ENCODE measurements around the gene ATP2C2.
"Not testable (repeated sequence)": the region's sequence is repeated elsewhere in the genome, so short reads cannot be mapped to it uniquely, and the experiment has no call there.

The ATP2C2 gene

DNA sequence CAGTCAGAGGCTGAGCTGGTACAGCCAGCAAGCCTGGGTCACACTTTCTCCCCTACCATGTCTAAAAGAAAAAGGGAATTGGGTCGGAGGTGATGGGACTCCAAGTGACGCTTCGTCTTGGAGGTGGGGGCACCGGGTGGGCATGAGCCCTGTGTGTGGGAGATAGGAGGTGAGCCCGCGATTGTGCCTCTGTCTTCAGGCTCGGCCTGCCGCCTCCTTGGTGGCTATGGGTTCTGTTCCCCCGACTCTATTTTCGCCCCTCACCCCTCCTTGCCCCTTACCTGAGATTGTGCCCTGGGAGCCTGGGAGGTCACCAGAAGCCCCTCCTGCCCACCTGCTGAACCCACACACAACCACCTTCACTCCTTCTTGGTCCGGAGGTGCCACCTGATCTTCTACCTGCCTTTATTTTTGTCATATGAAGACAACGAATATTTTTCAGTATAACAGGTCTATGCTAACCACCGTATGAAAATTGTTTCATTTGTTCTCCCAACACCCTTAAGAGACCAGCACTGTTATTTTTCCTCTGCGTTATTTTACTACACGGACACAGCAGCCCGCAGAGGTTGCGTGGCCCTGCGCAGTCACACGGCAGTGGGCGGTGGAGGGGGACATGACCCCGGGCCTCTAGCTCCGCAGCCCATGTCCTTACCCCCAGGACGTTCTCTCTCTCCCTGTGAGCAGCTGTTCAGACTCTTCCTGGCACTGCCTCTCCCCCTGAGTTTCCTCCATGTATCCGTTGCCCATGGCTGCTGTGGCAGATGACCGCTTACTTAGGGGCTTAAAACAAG is 49.9 kb downstream of the ATP2C2 start:
- no peak overlapping the region for H3K4me2 ChIP-seq
- peaks cover 32% of the 10 kb centered on the region for H3K27me3 ChIP-seq (ENCODE audit: insufficient read depth, low read depth)
- no peaks in the 10 kb centered on the region for H3K36me3 ChIP-seq (ENCODE audit: insufficient read depth)
- no peak overlapping the region for H3K4me3 ChIP-seq (IDR thresholded peaks at IDR 0.05; ENCODE audit: insufficient read depth, low read depth, low read length)
- no peak overlapping the region for H2AFZ ChIP-seq (ENCODE audit: low read depth)
- no peaks in the 10 kb centered on the region for H3K4me1 ChIP-seq (ENCODE audit: low read depth, poor library complexity, severe bottlenecking)
- H3K9ac ChIP-seq = no peak overlapping the region
- no peaks in the 10 kb centered on the region for H3K79me2 ChIP-seq (ENCODE audit: insufficient read depth, low read depth)
- no peak overlapping the region for H3K27ac ChIP-seq
- TF ChIP-seq, protein P1, sequence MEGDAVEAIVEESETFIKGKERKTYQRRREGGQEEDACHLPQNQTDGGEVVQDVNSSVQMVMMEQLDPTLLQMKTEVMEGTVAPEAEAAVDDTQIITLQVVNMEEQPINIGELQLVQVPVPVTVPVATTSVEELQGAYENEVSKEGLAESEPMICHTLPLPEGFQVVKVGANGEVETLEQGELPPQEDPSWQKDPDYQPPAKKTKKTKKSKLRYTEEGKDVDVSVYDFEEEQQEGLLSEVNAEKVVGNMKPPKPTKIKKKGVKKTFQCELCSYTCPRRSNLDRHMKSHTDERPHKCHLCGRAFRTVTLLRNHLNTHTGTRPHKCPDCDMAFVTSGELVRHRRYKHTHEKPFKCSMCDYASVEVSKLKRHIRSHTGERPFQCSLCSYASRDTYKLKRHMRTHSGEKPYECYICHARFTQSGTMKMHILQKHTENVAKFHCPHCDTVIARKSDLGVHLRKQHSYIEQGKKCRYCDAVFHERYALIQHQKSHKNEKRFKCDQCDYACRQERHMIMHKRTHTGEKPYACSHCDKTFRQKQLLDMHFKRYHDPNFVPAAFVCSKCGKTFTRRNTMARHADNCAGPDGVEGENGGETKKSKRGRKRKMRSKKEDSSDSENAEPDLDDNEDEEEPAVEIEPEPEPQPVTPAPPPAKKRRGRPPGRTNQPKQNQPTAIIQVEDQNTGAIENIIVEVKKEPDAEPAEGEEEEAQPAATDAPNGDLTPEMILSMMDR (conservative IDR thresholded peaks at IDR 0.05; ENCODE audit: low read depth, low read length) = no peak
- no peaks in the 10 kb centered on the region for H4K20me1 ChIP-seq (ENCODE audit: insufficient read depth)

DNA sequence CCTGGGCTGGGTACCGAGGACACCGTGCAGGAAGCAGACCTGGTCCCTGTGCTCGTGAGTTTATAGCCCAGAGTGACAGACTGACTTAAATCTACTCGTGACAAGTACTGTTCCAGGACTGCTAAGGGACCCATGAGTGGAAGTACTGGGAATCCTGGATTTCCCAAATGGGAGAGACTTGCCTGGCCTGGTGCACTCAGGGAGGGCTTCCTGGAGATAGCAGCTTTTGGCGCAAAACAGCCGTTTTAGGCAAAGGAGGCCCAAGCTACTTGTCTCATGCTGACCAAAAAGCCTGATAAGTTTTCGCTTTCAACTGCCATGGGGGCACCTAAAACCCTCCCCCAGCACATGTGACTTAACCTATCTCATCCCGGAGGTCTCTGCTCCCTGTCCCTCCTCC is 51.4 kb downstream of the ATP2C2 start:
- Histone ChIP-seq H3K27me3 (ENCODE audit: insufficient read depth, low read depth) (peaks cover 28% of the 10 kb centered on the region), H3K27ac (no peak overlapping the region), H3K36me3 (ENCODE audit: insufficient read depth) (no peaks in the 10 kb centered on the region), H2AFZ (ENCODE audit: low read depth) (no peak overlapping the region), H3K4me2 (no peak overlapping the region), H3K9ac (no peak overlapping the region), H3K79me2 (ENCODE audit: insufficient read depth, low read depth) (no peaks in the 10 kb centered on the region), H4K20me1 (ENCODE audit: insufficient read depth) (no peaks in the 10 kb centered on the region), H3K4me3 (IDR thresholded peaks at IDR 0.05; ENCODE audit: insufficient read depth, low read depth, low read length) (no peak overlapping the region), H3K4me1 (ENCODE audit: low read depth, poor library complexity, severe bottlenecking) (no peaks in the 10 kb centered on the region)
- TF ChIP-seq, protein P1 (conservative IDR thresholded peaks at IDR 0.05; ENCODE audit: low read depth, low read length) = no peak

DNA sequence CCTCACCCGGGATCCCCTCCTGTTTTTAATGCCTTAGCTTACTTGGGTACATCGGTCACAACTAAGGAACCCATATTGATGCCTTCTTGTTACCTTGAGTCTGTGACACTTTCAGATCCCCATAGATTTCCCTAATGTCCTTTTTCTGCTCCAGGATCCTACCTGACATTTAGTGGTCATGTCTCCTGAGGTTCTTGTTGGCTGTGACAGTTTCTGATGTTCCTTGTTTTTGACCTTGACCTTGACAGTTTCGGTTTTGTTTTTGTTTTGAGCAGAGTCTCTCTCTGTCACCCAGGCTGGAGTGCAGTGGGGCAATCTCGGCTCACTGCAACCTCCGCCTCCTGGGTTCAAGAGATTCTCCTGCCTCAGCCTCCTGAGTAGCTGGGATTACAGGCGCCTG is 52.2 kb downstream of the ATP2C2 start:
- peak overlapping the region; percentile 6; the same call in 1 of the 2 replicates for H2AFZ ChIP-seq (ENCODE audit: low read depth)
- not testable (repeated sequence) for H3K4me2 ChIP-seq, H3K27ac ChIP-seq

DNA sequence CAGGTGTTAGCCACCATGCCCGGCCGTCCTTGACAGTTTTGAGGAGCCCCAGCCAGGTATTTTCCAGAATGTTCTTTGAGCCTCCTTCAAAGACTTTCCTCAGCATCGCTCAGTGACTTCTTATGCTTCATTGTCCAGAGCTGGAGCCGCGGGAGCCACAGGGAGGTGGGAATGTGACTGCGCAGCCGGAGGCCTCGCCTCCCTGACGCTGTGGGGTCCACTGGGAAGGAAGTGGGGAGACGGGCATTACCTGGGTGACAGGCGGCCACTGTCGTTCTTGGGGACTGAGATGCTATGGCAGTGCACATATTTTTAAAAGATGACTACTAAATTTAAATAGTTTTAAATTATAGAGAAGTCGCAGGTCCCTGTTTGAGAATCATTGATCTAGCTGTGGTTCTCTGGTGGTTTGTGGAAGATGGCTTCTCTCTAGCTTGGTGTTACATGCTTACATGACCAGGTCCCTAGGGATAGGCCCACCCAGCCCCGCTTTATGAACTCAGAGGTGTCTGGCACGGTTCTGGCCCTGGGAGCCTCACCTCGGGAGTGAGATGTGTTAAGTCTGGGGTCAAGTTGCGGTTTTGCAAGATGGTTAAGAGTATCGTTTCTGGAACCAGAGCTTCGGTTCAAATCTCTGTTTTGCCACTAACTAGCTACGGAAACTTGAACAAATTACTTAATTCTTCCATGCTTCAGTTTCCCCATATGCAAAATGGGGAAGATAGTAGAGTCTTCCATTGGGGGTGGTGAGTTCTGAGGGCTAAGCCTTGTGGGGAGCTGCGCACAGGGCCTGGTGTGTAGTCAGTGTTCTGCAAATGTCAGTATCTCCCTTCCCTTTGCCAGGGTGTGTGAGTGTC is 53.0 kb downstream of the ATP2C2 start:
- no peaks in the 10 kb centered on the region for H3K79me2 ChIP-seq (ENCODE audit: insufficient read depth, low read depth)
- TF ChIP-seq, protein P1 (conservative IDR thresholded peaks at IDR 0.05; ENCODE audit: low read depth, low read length) = no peak
- H3K4me1 ChIP-seq (ENCODE audit: low read depth, poor library complexity, severe bottlenecking) = no peaks in the 10 kb centered on the region
- no peak overlapping the region for H3K4me3 ChIP-seq (IDR thresholded peaks at IDR 0.05; ENCODE audit: insufficient read depth, low read depth, low read length)
- H4K20me1 ChIP-seq (ENCODE audit: insufficient read depth) = no peaks in the 10 kb centered on the region
- no peak overlapping the region for H3K4me2 ChIP-seq
- peaks cover 20% of the 10 kb centered on the region for H3K27me3 ChIP-seq (ENCODE audit: insufficient read depth, low read depth)
- H2AFZ ChIP-seq (ENCODE audit: low read depth) = no peak overlapping the region
- no peak overlapping the region for H3K9ac ChIP-seq
- no peaks in the 10 kb centered on the region for H3K36me3 ChIP-seq (ENCODE audit: insufficient read depth)
- no peak overlapping the region for H3K27ac ChIP-seq

More for the DNA sequence above, 52.2 kb downstream of the ATP2C2 start:
- not testable (repeated sequence) for H4K20me1 ChIP-seq (ENCODE audit: insufficient read depth); H3K36me3 ChIP-seq (ENCODE audit: insufficient read depth); H3K4me1 ChIP-seq (ENCODE audit: low read depth, poor library complexity, severe bottlenecking); H3K4me3 ChIP-seq (IDR thresholded peaks at IDR 0.05; ENCODE audit: insufficient read depth, low read depth, low read length); H3K79me2 ChIP-seq (ENCODE audit: insufficient read depth, low read depth); H3K9ac ChIP-seq
- H3K27me3 ChIP-seq (ENCODE audit: insufficient read depth, low read depth) = peaks cover 24% of the 10 kb centered on the region

DNA sequence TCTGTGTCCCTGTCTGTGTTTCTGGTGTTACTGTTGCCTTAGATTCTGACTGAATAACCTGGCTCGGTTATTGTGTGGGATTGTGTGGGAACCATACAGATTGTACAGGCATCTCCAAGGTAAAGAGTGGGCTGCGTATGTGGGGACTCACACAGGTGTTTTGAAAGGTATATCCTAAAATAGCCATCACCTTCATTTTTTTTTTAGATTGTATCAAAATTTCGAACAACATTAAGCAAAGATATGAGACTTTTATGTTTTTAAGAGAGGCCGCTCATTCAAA is 53.5 kb downstream of the ATP2C2 start:
- no peak overlapping the region for H3K9ac ChIP-seq
- peaks cover 15% of the 10 kb centered on the region for H3K27me3 ChIP-seq (ENCODE audit: insufficient read depth, low read depth)
- no peak overlapping the region for H3K4me2 ChIP-seq
- no peaks in the 10 kb centered on the region for H3K36me3 ChIP-seq (ENCODE audit: insufficient read depth)
- no peaks in the 10 kb centered on the region for H3K4me1 ChIP-seq (ENCODE audit: low read depth, poor library complexity, severe bottlenecking)
- H3K4me3 ChIP-seq (IDR thresholded peaks at IDR 0.05; ENCODE audit: insufficient read depth, low read depth, low read length) = no peak overlapping the region
- TF ChIP-seq, protein P1 (conservative IDR thresholded peaks at IDR 0.05; ENCODE audit: low read depth, low read length) = no peak
- H4K20me1 ChIP-seq (ENCODE audit: insufficient read depth) = no peaks in the 10 kb centered on the region
- no peaks in the 10 kb centered on the region for H3K79me2 ChIP-seq (ENCODE audit: insufficient read depth, low read depth)
- H2AFZ ChIP-seq (ENCODE audit: low read depth) = no peak overlapping the region
- H3K27ac ChIP-seq = no peak overlapping the region

Data from KMS-11 (cell line).